ENCODE results near the gene MLEC.

The MLEC gene

DNA sequence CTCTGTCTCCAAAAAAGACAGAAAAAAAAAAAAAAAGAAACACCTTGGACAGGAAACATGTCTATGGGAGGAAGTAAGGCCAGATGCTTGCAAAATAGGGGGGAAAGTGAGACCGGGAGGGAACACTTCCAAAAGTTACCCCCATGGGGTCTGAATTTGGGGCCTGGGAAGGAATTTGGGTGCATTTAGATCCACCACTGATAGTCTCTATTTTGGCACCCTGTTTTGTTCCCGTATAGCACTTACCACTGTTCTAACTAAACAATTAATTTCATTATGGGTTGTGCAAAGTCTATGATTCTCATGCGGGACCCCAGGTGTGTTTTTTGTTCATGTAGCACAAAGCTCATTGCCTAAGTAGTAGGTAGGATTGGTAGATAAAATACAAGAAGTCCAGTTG lies 1.4 kb upstream of the MLEC start:
- DNase-seq (ENCODE audit: insufficient read length) (no peak), FAIRE-seq (no peak)
- TF ChIP-seq TAF1 (IDR thresholded peaks at IDR 0.05; ENCODE audit: borderline replicate concordance, low read depth, low read length) (no peak), POLR2A (IDR thresholded peaks at IDR 0.05; ENCODE audit: low read depth, low read length) (no peak), POLR2AphosphoS5 (IDR thresholded peaks at IDR 0.05; ENCODE audit: low read depth, low read length) (no peak)

DNA sequence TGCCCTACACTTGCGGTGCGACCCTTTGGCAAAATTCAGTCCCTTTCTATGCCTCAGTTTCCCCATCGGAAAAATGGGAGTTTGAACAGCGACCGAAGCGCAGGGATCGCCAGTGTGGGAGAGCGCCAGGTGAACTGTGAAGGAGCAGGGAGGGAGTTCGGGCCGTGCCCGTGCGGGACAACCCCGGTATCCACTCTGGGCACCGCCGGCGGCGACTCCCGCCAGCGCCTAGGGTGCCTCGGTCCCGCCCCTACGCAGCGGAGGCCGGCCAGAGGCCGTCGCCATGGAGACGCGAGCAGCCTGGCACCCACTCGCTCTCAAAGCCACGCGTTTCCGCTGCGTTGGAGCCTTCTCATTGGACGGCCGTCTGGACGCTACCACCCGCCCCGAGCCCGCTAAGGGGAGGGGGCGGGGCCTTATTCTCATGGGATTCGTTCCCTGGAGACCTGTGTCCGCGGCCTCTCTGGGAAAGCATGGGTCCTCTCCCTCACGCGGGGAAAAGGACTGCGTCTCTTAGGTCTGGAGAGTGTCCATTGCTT lies 729 bp upstream of the MLEC start:
- FAIRE-seq (peak; percentile 98), DNase-seq (ENCODE audit: insufficient read length) (peak; percentile 78)
- TF ChIP-seq TAF1 (IDR thresholded peaks at IDR 0.05; ENCODE audit: borderline replicate concordance, low read depth, low read length) (no peak), POLR2AphosphoS5 (IDR thresholded peaks at IDR 0.05; ENCODE audit: low read depth, low read length) (no peak), POLR2A (IDR thresholded peaks at IDR 0.05; ENCODE audit: low read depth, low read length) (peak; percentile 52; the same call in 1 of the 2 replicates)

DNA sequence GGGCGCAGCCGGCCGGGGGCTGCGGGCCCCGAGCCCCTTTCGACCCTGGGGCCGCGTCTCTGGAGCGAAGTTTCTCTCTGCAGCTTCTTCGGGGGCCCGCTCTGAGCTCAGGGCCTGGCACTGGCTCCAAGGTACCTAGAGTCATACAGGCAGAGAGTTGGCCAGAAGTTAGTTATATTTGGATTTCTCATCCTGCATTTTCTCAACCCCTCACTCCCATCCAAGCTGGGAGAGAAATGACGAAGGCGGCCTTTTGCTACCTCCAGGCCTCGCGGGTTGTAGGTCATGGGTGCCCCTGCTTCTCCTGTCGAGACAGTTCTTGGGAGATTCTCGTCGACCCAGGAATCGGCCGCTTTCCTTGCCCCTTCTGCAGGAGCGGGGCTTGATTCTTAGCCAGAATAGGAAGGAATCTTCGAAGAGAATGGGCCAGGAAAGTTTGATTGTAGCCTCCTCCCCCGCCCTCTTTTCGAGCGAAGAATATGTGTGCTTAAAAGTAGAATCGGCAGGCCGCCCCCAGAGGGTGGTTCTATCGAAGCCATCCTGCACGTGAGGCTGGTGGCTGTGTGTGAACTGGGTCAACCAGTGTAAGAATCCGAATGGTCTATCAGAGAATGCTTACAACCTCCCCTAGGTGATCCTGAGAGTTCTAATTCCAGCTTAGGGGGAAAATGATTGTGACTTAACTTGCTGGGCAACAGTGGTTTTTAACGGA lies 785 bp downstream of the MLEC start:
- peak; percentile 74 for FAIRE-seq
- TF ChIP-seq POLR2A (IDR thresholded peaks at IDR 0.05; ENCODE audit: low read depth, low read length) (no peak), TAF1 (IDR thresholded peaks at IDR 0.05; ENCODE audit: borderline replicate concordance, low read depth, low read length) (no peak), POLR2AphosphoS5 (IDR thresholded peaks at IDR 0.05; ENCODE audit: low read depth, low read length) (no peak)
- DNase-seq (ENCODE audit: insufficient read length) = no peak

DNA sequence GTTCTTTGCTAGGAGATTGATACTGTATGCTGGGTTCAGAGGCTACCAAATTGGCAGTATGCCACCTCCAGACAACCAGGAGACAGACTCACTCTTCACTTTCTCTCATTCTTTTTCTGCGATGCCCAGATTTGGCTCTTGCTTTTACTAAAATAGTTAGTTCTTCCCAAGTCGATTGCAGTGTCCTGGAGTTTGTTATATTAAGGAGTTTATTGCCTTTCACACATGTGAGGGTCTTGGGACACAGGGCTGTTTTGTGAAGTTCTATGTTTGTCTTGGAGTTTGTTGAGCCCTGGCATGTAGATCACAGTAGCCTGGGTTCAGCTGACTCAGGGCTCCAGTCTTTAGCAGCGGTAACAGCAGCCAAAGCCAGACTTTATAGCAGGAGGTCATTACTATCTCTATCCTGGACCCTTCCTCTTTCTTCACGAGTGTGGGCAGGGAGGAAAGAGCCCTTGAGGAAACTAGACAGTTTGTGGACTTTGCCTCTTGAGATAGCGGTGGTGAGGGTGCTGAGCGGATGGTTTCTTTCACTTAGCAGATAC lies 1.6 kb downstream of the MLEC start:
- DNase-seq (ENCODE audit: insufficient read length) (no peak), FAIRE-seq (no peak)
- no peak for TF ChIP-seq POLR2A (IDR thresholded peaks at IDR 0.05; ENCODE audit: low read depth, low read length)
- no peak for TF ChIP-seq TAF1 (IDR thresholded peaks at IDR 0.05; ENCODE audit: borderline replicate concordance, low read depth, low read length)
- TF ChIP-seq POLR2AphosphoS5 (IDR thresholded peaks at IDR 0.05; ENCODE audit: low read depth, low read length) = no peak

DNA sequence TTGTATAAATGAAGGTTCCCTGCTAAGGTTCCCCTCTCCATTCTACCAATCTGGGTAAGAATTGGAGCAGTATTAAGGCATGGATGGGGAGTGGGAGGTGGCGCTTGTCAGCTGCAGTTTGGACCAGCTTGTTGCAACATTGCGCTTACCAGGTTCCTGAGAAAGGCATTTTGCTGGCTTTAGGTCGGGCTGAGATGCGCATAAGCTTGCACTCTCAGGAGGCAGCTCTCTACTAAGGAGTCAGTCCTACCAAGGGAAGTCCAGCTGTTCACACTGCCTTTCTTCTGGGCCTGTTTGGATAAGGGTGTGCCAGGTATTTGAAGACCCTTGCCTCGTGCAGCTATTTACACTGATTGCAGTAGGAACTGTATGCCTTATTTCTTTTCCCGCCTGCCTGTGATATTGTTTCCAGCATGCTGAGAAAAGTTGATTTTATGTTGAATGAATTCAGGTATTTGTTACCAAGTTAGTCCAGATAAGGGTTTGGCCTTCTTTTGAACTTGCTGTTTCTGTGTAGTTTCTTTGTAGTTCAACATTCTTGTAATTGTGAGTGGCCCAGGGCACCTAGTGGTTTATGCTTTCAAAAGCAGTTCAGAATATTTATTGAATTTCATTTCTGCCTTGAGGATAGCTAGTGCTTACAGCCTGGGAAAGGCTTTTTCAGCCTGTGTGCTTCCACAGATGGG lies 2.6 kb downstream of the MLEC start:
- no peak for TF ChIP-seq TAF1 (IDR thresholded peaks at IDR 0.05; ENCODE audit: borderline replicate concordance, low read depth, low read length)
- TF ChIP-seq POLR2A (IDR thresholded peaks at IDR 0.05; ENCODE audit: low read depth, low read length) = no peak
- TF ChIP-seq POLR2AphosphoS5 (IDR thresholded peaks at IDR 0.05; ENCODE audit: low read depth, low read length) = no peak
- no peak for DNase-seq (ENCODE audit: insufficient read length)
- FAIRE-seq = no peak

DNA sequence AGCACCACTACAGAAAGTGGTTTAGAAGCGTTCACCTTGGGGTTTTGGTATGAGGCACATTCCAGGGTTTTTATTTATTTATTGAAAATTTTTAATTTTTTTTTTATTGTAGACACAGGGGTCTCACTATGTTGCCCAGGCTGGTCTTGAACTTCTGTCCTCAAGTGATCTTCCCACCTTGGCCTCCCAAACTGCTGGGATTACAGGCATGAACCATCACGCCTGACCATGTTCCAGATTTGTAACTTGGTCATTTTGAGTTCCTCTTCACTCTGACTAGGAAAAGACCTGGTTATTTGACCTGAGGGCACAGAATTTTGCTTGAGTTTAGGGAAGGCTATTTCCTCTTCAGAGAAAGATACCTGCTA lies 3.1 kb downstream of the MLEC start:
- FAIRE-seq (no peak), DNase-seq (ENCODE audit: insufficient read length) (no peak)
- TF ChIP-seq POLR2AphosphoS5 (IDR thresholded peaks at IDR 0.05; ENCODE audit: low read depth, low read length) = no peak
- TF ChIP-seq TAF1 (IDR thresholded peaks at IDR 0.05; ENCODE audit: borderline replicate concordance, low read depth, low read length) = no peak
- TF ChIP-seq POLR2A (IDR thresholded peaks at IDR 0.05; ENCODE audit: low read depth, low read length) = no peak

DNA sequence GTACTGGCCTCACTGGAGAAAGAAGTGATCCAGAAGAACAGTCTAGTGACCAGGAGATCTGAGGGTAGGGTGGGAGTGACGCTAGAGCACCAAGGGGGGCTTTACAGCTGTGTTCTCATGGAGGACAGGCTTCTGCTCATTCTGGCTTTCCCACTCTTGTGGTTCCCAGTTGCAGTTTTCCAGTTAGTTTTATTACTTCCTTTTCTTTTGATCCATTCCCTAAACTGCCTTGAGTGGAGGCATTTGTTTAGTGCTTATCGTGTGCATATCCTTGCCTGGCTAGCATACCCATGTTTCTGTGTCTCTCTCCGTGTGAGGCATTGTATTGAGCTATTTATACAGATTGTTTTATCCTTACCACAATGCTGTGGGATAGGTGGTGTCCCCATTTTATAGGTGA lies 4.0 kb downstream of the MLEC start:
- DNase-seq (ENCODE audit: insufficient read length) (no peak), FAIRE-seq (no peak)
- TF ChIP-seq POLR2A (IDR thresholded peaks at IDR 0.05; ENCODE audit: low read depth, low read length) (no peak), TAF1 (IDR thresholded peaks at IDR 0.05; ENCODE audit: borderline replicate concordance, low read depth, low read length) (no peak), POLR2AphosphoS5 (IDR thresholded peaks at IDR 0.05; ENCODE audit: low read depth, low read length) (no peak)

DNA sequence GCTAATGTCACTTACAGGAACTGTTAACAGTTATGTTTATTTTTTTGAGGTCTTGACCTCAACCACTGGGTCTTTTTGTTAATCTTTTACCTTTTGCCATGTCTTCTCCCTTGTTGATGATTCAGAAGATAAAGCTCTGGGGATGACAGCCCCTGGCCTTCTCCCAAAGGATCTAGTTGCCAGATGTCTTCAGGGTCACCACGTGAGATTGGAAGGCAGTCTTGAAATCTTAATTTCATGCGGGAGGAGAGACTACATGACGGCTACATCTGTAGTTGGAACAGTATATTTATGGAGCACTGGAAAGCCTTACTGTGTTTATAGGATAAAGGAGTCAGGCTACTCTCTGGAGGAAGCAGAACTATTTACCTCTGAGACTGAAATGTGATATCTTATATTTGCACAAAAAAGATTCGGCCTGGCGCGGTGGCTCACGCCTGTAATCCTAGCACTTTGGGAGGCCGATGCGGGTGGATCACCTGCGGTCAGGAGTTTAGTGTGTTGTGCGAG lies 5.6 kb downstream of the MLEC start:
- FAIRE-seq = no peak
- no peak for TF ChIP-seq POLR2AphosphoS5 (IDR thresholded peaks at IDR 0.05; ENCODE audit: low read depth, low read length)
- no peak for TF ChIP-seq TAF1 (IDR thresholded peaks at IDR 0.05; ENCODE audit: borderline replicate concordance, low read depth, low read length)
- no peak for TF ChIP-seq POLR2A (IDR thresholded peaks at IDR 0.05; ENCODE audit: low read depth, low read length)
- no peak for DNase-seq (ENCODE audit: insufficient read length)

DNA sequence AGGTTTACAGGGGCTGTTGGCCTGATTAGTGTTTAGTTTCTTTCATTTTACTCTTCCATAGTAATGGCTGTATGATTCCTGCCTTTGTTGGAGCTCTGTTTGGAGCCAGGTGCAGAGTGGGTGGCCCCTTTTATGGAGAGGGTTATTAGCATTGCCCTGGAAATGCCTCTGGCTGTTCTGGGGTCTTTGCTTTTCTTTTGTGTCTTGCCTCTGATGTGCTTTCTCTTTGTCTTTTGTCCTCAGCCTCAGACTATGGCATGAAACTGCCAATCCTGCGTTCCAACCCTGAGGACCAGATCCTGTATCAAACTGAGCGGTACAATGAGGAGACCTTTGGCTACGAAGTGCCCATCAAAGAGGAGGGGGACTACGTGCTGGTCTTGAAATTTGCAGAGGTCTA lies 6.9 kb downstream of the MLEC start:
- DNase-seq (ENCODE audit: insufficient read length) (no peak), FAIRE-seq (no peak)
- TF ChIP-seq POLR2A (IDR thresholded peaks at IDR 0.05; ENCODE audit: low read depth, low read length) (no peak), TAF1 (IDR thresholded peaks at IDR 0.05; ENCODE audit: borderline replicate concordance, low read depth, low read length) (no peak), POLR2AphosphoS5 (IDR thresholded peaks at IDR 0.05; ENCODE audit: low read depth, low read length) (no peak)

DNA sequence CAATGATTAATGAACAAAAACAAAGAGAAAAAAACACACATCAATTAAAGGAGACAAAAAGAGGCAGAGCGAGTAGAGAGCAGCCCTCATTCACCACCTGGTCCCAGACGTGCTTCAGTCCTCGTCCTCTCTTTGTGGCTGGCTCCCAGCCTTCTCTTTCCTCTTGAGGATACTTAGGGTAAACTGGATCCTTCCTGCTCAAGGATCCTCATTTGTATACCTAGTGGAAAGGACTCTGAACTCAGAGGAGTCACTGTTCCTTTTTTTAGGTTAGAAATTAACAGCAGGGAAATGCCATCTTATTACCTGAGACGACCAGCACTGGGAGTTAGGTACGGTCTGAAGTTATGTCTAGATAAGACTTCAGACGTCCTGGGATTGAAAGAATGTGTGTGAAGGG lies 9.7 kb downstream of the MLEC start:
- DNase-seq (ENCODE audit: insufficient read length) = no peak
- TF ChIP-seq POLR2AphosphoS5 (IDR thresholded peaks at IDR 0.05; ENCODE audit: low read depth, low read length) (no peak), POLR2A (IDR thresholded peaks at IDR 0.05; ENCODE audit: low read depth, low read length) (no peak), TAF1 (IDR thresholded peaks at IDR 0.05; ENCODE audit: borderline replicate concordance, low read depth, low read length) (no peak)
- no peak for FAIRE-seq

DNA sequence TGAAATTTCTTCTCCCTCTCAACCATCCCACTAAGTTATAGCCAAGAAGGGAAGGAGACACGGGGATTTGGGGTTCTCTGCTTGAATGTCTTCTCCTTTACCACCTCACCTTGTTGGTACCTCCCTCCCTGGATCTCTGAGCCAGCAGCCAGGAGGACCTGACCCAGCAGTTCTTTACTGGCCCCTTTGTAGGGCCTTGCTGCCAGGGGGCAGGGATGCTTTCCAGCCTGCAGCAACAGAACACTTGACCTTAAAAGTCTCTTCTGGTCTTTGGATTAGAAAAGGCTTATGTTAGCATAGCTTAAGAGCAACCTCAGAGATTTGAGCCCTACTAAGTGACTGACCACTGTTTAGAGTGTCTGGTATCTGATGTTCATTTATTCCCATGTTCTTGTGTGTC lies 10.4 kb downstream of the MLEC start:
- FAIRE-seq = no peak
- DNase-seq (ENCODE audit: insufficient read length) = no peak
- no peak for TF ChIP-seq TAF1 (IDR thresholded peaks at IDR 0.05; ENCODE audit: borderline replicate concordance, low read depth, low read length)

DNA sequence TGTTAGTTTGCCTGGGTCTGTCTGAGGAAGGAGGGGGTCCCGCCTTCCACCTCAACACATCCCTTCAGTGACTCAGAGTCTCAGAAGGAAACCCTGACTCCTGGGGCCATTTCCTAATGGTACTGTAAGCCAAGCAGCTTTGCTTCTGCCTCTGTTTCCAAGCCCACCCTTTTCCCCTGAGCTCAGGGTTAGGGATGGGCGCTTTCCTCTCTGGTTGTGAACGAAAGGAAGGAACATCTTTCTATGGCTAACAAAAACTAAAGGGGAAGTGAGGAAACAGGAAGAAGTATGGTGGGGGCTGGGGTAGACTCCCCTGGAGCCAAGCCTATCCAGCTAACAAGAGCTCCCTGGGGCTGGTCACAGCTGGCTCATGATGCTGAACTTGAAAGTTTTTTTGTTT lies 11.7 kb downstream of the MLEC start:
- no peak for DNase-seq (ENCODE audit: insufficient read length)
- FAIRE-seq = no peak
- no peak for TF ChIP-seq POLR2AphosphoS5 (IDR thresholded peaks at IDR 0.05; ENCODE audit: low read depth, low read length)
- TF ChIP-seq TAF1 (IDR thresholded peaks at IDR 0.05; ENCODE audit: borderline replicate concordance, low read depth, low read length) = no peak
- TF ChIP-seq POLR2A (IDR thresholded peaks at IDR 0.05; ENCODE audit: low read depth, low read length) = no peak
